ENCODE measurements around the gene FBXL5.

Gene FBXL5

DNA sequence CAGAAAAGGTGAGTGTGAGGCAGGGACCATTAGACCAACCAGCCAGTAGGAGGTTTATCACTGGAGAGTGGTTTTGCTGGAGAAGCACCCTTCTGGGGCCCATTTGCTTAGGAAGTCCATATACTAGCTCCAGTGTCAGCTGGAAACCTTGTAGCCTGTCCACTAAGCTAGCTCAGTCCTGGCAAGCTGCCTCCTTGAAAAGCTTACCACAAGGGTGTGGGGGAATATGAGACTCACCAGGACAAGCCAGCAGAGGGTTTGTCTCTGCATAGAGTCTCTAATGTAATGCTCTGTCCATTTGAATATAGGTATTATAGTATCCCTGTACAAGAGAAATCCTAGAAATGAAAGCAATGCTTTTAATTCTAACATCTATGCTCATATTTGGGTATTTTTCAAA is 86.3 kb downstream of the FBXL5 start:
- in situ Hi-C loops (cut with MboI; ENCODE audit: low sequenced_read_pairs), result no loop called here

GRCh38 chr4:15563871-15564270 is 91.3 kb downstream of the FBXL5 start:
- in situ Hi-C loops (cut with MboI; ENCODE audit: low sequenced_read_pairs), result no loop called here

- in situ Hi-C loops (cut with MboI; ENCODE audit: low sequenced_read_pairs), result no loop called here
These were observed 92.5 kb downstream of the FBXL5 start for GRCh38 chr4:15562623-15563022.

GRCh38 chr4:15562114-15562513 is 93.0 kb downstream of the FBXL5 start:
- in situ Hi-C loops (cut with MboI; ENCODE audit: low sequenced_read_pairs), result no loop called here

- in situ Hi-C loops (cut with MboI; ENCODE audit: low sequenced_read_pairs), result no loop called here
These were observed 96.6 kb downstream of the FBXL5 start for GRCh38 chr4:15558561-15558960.

- in situ Hi-C loops (cut with MboI; ENCODE audit: low sequenced_read_pairs), result no loop called here
These were observed 97.2 kb downstream of the FBXL5 start for GRCh38 chr4:15557786-15558550.

GRCh38 chr4:15556511-15557092 is 98.6 kb downstream of the FBXL5 start:
- in situ Hi-C loops (cut with MboI; ENCODE audit: low sequenced_read_pairs), result no loop called here

All from hTERT RPE-1 (cell line).